ENCODE results near the gene ZNF385D.

The ZNF385D gene

DNA sequence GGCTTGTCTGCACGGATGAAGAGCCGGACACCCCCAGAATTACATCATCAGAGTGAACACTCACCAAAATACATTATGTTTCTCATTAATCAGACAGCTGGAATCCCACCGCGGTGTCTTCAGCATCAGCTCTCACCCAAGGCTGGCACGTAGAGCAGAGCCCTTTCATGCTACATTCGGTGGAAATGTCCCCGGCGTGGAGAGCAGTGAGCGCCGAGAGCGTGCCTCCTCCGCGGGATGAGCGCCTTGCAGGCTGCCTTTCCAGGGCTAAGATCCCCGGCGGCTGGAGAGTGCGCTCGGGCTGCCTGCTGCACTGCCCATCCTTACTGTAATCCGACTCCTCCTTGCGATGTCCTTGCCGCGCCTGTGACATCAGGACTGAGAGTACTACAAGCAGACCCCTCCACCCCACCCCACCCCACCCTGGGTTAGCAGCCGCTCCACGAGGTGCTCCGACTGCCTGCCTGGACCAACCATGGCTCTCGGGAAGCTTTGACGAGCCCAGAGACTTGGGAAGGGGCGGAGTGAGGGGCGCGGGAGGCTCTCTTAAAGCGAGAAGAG, at the start of gene ZNF385D:
TSS of gene ZNF385D (minus strand) at position 380 of the 561 bp plus-strand sequence. CDS start at position 86, 294 bp downstream.
- DNase-seq: peak; percentile 29

GRCh38 chr3:21798356-21799088, 47.5 kb upstream of the ZNF385D start:
- no peak for DNase-seq

DNA sequence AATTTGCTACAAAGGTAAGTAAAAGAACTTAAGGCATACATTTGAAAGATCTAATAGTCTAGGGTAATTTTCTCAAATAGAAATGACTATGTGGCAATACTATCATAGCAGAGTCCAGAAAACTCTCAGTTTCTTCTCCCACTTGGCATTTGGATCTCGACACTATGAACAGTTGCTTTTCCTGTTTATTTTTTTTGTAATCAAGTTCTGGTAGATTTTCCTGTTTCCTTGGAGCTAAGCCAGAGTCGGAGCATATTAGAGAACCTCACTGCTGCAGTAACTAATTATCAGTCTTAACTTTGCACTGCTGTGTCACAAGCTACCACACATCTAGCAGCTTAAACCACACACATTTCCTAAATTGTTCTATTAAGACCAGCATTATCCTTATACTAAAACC, 44.9 kb upstream of the ZNF385D start:
- no peak for DNase-seq

GRCh38 chr3:21795152-21795837, 44.3 kb upstream of the ZNF385D start:
- DNase-seq: no peak

DNA sequence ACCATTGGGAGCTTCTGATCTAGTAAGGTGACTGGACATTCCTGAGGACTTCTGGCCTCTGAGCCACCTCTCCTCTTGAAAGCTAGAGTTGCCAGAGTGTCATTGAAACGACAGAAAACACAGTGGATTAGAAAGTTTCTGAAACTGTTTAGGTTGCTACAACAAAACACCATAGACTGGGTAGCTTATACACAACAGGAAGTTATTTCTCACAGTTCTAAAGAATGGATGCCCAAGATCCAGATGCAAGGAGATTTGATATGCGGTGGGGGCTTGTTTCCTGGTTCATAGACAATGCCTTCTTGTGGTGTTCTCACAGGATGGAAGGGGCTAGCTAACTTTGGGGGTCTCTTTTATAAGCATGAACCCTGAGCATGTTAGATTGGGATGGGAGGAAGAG, 43.3 kb upstream of the ZNF385D start:
- DNase-seq: no peak

- no peak for DNase-seq
Observed at GRCh38 chr3:21792176-21792575, 41.2 kb upstream of the ZNF385D start.

DNA sequence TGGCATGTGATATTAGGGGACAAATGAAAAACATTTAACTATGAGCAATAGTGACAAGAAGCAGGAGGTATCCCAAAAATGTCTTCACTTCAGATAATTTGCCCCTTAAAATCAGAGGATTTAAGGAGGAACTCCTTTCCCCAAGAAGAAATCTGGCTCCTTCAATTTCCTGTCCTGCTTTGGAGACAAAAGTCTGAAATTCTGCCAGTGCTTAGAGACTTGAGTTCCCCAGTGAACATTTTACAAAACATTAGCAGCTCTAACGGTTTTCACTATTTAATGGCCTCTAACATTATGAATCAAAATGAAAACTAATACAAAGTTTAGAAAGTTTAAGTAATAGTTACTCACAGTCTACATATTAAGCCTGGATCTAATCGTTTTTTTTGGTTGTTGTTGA, 40.3 kb upstream of the ZNF385D start:
- no peak for DNase-seq

GRCh38 chr3:21790466-21790865, 39.5 kb upstream of the ZNF385D start:
- DNase-seq: no peak

DNA sequence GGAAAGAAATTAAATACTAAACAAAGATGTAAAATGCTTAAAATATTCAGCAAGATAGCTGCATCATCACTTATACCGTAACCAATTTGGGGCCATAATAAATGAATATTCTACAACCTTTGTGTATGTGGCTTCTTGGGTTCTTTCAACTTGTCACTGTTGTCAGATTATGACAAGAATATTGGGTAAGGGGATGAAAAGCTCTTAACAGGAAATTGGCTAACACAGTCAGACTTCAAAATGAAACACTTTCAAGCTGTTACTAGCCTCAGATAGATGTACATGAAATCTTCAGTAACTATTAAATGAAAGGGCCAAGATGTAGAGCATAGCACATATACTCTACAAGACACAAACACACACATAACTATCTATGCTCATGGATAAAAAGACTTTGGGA, 38.7 kb upstream of the ZNF385D start:
- DNase-seq: no peak

- DNase-seq: no peak
Observed at GRCh38 chr3:21786438-21786797, 35.4 kb upstream of the ZNF385D start.

- DNase-seq: no peak
Observed at GRCh38 chr3:21785765-21786437, 34.9 kb upstream of the ZNF385D start.

DNA sequence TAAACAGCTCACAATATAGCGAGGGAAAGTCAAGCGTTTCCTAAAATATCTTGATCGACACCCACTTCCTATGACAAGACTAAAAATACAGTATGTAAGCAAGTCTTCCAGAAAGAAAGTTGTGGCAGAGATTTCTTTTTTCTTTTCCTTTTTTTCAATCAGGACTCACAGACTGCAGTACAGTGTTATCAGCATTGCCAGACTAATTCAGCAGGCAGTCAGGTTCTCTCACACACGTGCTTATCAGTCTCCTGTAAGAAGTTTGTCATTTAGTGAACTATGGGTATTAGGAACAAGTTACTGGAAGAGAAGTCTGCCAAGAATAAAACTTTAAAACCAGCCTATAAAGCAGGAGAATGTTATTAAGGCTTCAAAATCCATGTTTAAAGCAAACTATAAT, 32.8 kb upstream of the ZNF385D start:
- no peak for DNase-seq

- DNase-seq: no peak
Observed at GRCh38 chr3:21781355-21781754, 30.3 kb upstream of the ZNF385D start.

GRCh38 chr3:21779909-21780308, 28.9 kb upstream of the ZNF385D start:
- DNase-seq: no peak

GRCh38 chr3:21778715-21779114, 27.7 kb upstream of the ZNF385D start:
- no peak for DNase-seq

- DNase-seq: no peak
Observed at GRCh38 chr3:21777821-21778220, 26.8 kb upstream of the ZNF385D start.

GRCh38 chr3:21766002-21766401, 15.0 kb upstream of the ZNF385D start:
- DNase-seq: no peak

- no peak for DNase-seq
Observed at GRCh38 chr3:21755896-21756295, 4.9 kb upstream of the ZNF385D start.

GRCh38 chr3:21754839-21755238, 3.8 kb upstream of the ZNF385D start:
- no peak for DNase-seq

GRCh38 chr3:21752749-21753347, 1.8 kb upstream of the ZNF385D start:
- peak; percentile 34 for DNase-seq

DNA sequence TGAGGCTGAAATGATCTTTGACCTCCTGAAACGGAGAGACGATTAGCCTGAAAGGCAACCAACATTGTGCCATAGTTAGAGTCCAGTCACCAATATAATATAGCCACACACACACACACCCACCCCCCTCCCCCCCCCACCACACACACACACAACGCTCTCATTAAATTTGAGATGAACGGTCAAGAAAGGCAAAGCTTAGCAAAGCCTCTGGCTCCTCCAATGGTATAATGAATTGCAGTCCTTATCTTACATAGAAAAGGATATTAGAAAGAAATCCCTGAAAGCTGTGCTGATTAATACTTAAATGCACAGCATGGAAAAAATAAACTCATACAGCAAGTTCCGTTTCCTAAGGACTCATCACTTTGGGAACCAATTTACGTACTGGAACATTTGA, 876 bp upstream of the ZNF385D start:
- no peak for DNase-seq

DNA sequence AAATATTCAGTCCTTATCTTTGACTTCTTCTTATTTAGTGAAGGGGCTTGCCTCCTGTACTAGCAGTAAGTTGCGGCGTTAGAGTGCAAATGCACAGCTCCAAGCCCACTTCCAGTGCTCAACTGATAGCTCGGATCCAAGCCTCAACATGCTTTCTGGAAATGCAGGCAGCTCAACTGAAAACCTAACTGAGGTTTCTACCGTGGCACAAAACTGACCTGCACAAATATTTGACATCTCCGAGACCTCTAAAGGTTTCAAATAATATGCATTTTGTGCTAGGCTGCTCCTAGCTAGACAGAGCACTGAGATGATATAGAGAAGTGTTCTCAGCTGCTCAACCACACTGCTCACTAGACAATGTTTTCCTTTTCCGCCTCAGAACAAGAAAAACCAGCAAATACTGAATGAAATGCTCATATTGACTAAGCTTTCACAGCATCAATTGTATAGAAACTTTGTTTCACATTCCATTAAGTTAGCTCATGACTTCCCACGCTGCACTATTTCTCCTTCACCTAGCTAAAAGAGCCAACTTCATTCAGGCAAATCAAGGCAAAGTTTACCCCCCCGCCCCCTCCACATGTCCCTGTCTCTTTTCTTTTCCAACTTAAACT, 822 bp downstream of the ZNF385D start:
- DNase-seq: no peak
